ENCODE results near the gene ZNF135. TPM values are rescaled to one million over a fixed set of nuclear protein-coding genes. Genes with fewer than 3 reads are reported as not detected.

The ZNF135 gene
- total RNA-seq, 1 donor from 2014 or later = 16.6 TPM

GRCh38 chr19:58034477-58034793 is 24.6 kb upstream of the ZNF135 start:
- peaks cover 8% of the 10 kb centered on the region for H3K9me3 Mint-ChIP-seq (ENCODE audit: unreplicated experiment)
- peak overlapping the region; percentile 68 for H3K4me3 Mint-ChIP-seq (ENCODE audit: unreplicated experiment)
- peaks cover 9% of the 10 kb centered on the region for H3K27me3 Mint-ChIP-seq (ENCODE audit: unreplicated experiment)

DNA sequence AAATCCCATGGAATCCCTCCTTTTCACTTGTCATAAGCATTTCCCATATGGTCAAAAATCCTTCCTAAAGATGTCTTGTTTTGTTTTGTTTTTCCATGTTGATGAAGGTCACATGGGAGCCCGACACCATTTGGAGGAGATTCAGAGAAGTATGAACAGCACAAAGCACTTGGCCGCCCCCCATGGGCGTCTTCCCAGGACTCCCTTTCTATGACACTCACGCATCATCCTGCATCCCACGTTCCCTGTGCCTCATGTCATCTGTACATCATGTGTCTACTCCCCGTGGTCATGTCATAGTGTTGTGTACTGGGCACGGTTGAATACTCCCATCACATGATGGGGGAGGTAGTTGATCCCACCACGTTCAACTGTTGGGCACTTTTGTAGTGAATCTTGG is 23.2 kb upstream of the ZNF135 start:
- TF ChIP-seq, protein P1, sequence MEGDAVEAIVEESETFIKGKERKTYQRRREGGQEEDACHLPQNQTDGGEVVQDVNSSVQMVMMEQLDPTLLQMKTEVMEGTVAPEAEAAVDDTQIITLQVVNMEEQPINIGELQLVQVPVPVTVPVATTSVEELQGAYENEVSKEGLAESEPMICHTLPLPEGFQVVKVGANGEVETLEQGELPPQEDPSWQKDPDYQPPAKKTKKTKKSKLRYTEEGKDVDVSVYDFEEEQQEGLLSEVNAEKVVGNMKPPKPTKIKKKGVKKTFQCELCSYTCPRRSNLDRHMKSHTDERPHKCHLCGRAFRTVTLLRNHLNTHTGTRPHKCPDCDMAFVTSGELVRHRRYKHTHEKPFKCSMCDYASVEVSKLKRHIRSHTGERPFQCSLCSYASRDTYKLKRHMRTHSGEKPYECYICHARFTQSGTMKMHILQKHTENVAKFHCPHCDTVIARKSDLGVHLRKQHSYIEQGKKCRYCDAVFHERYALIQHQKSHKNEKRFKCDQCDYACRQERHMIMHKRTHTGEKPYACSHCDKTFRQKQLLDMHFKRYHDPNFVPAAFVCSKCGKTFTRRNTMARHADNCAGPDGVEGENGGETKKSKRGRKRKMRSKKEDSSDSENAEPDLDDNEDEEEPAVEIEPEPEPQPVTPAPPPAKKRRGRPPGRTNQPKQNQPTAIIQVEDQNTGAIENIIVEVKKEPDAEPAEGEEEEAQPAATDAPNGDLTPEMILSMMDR (IDR thresholded peaks at IDR 0.05; ENCODE audit: partially characterized antibody, unreplicated experiment) = no peak
- peaks cover 8% of the 10 kb centered on the region for H3K9me3 Mint-ChIP-seq (ENCODE audit: unreplicated experiment)
- peak overlapping the region; percentile 8 for H3K27ac Mint-ChIP-seq (ENCODE audit: unreplicated experiment)
- H3K4me3 Mint-ChIP-seq (ENCODE audit: unreplicated experiment) = peak overlapping the region; percentile 47
- peaks cover 14% of the 10 kb centered on the region for H3K36me3 Mint-ChIP-seq (ENCODE audit: unreplicated experiment)
- peaks cover 6% of the 10 kb centered on the region for H3K4me1 Mint-ChIP-seq (ENCODE audit: low read depth, unreplicated experiment)
- H3K27me3 Mint-ChIP-seq (ENCODE audit: unreplicated experiment) = peaks cover 6% of the 10 kb centered on the region
- no peak for DNase-seq

More at GRCh38 chr19:58034477-58034793, 24.6 kb upstream of the ZNF135 start:
- Mint-ChIP-seq H3K36me3 (ENCODE audit: unreplicated experiment) (peaks cover 12% of the 10 kb centered on the region), H3K27ac (ENCODE audit: unreplicated experiment) (no peak overlapping the region), H3K4me1 (ENCODE audit: low read depth, unreplicated experiment) (peaks cover 6% of the 10 kb centered on the region)
- TF ChIP-seq, protein P1 (IDR thresholded peaks at IDR 0.05; ENCODE audit: partially characterized antibody, unreplicated experiment) = no peak
- peak; percentile 47 for DNase-seq

- no peak for DNase-seq
- TF ChIP-seq, protein P1 (IDR thresholded peaks at IDR 0.05; ENCODE audit: partially characterized antibody, unreplicated experiment) = no peak
- Mint-ChIP-seq H3K36me3 (ENCODE audit: unreplicated experiment) (peaks cover 16% of the 10 kb centered on the region), H3K27me3 (ENCODE audit: unreplicated experiment) (peaks cover 11% of the 10 kb centered on the region), H3K4me3 (ENCODE audit: unreplicated experiment) (peak overlapping the region; percentile 38), H3K4me1 (ENCODE audit: low read depth, unreplicated experiment) (peaks cover 6% of the 10 kb centered on the region), H3K9me3 (ENCODE audit: unreplicated experiment) (peaks cover 7% of the 10 kb centered on the region), H3K27ac (ENCODE audit: unreplicated experiment) (peak overlapping the region; percentile 62)
Measured at GRCh38 chr19:58037927-58038687, 21.0 kb upstream of the ZNF135 start.

DNA sequence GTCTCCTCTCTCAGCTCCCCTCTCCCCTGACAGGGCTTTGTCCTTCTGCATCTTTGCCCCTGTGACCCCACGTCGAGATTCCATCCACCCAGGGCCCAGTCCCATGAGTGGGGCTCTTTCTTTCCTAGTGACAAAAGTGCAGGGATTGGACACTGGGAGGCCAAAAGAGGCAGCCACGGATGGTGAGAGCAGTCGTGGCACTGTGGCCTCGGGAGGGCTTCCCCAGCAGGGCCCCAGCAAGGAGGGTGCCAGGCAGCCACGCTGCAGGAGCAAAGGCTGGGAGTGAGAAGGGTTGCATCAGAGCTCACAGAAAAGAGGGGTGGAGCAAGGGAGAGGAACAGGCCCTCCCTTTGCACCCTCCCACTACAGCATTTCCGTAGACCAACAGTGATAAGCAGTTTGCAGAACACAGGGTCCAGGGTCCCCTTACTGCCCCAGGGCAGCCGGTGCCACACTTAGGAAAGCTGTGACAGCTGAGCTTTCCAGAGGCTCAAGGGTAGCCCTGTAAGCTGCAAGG is 20.3 kb upstream of the ZNF135 start:
- TF ChIP-seq, protein P1 (IDR thresholded peaks at IDR 0.05; ENCODE audit: partially characterized antibody, unreplicated experiment) = no peak
- Mint-ChIP-seq H3K9me3 (ENCODE audit: unreplicated experiment) (peaks cover 11% of the 10 kb centered on the region), H3K27ac (ENCODE audit: unreplicated experiment) (no peak overlapping the region), H3K36me3 (ENCODE audit: unreplicated experiment) (peaks cover 16% of the 10 kb centered on the region), H3K4me1 (ENCODE audit: low read depth, unreplicated experiment) (peaks cover 6% of the 10 kb centered on the region), H3K27me3 (ENCODE audit: unreplicated experiment) (peaks cover 13% of the 10 kb centered on the region), H3K4me3 (ENCODE audit: unreplicated experiment) (no peak overlapping the region)
- DNase-seq = no peak

All from glutamatergic neuron (in vitro differentiated cells).